ENCODE measurements around the gene CCBE1.

The CCBE1 gene

GRCh38 chr18:59395226-59396175 lies 301.7 kb downstream of the CCBE1 start:
- DNase-seq (ENCODE audit: low read depth, low spot score) = no peak

- no peak for DNase-seq (ENCODE audit: low read depth, low spot score)
Measured at GRCh38 chr18:59393381-59393780, 303.8 kb downstream of the CCBE1 start.

- no peak for DNase-seq (ENCODE audit: low read depth, low spot score)
Measured at GRCh38 chr18:59388817-59389216, 308.4 kb downstream of the CCBE1 start.

- no peak for DNase-seq (ENCODE audit: low read depth, low spot score)
Measured at GRCh38 chr18:59387687-59388565, 309.3 kb downstream of the CCBE1 start.

- peak; percentile 72 for DNase-seq (ENCODE audit: low read depth, low spot score)
Measured at GRCh38 chr18:59386909-59387686, 310.1 kb downstream of the CCBE1 start.

GRCh38 chr18:59385191-59385590 lies 312.0 kb downstream of the CCBE1 start:
- no peak for DNase-seq (ENCODE audit: low read depth, low spot score)

- DNase-seq (ENCODE audit: low read depth, low spot score) = no peak
Measured at GRCh38 chr18:59383851-59384250, 313.4 kb downstream of the CCBE1 start.

GRCh38 chr18:59382383-59382782 lies 314.8 kb downstream of the CCBE1 start:
- DNase-seq (ENCODE audit: low read depth, low spot score) = no peak

GRCh38 chr18:59381949-59382348 lies 315.3 kb downstream of the CCBE1 start:
- no peak for DNase-seq (ENCODE audit: low read depth, low spot score)

Measured in ELF-1 (cell line).